WTC11 (cell line): ENCODE measurements around the gene SLC41A3. TPM values are rescaled to one million over a fixed set of nuclear protein-coding genes. Genes with fewer than 3 reads are reported as not detected.
"Not testable (repeated sequence)": the region's sequence is repeated elsewhere in the genome, so short reads cannot be mapped to it uniquely, and the experiment has no call there.

Experiments
- ATAC-seq: fragments of 200-7000 bp; cut with Tn5 transposase; 2 replicates; pipeline ENCODE4 v1.10.0; 2021; ENCODE audit warnings: mild to moderate bottlenecking, moderate library complexity
- CTCF ChIA-PET: fragments of 300-600 bp; sonication (Branson Sonifier 250); formaldehyde crosslinking; loops from one replicate; lab custom pipeline; 2021; ENCODE audit warnings: antibody characterized with exemption; lab: Charles Lee
- POLR2A ChIA-PET: fragments of 350-600 bp; sonication (Branson Sonifier 250); formaldehyde crosslinking; loops from one replicate; lab custom pipeline; 2021; ENCODE audit warnings: antibody characterized with exemption; lab: Charles Lee
- DNase-seq: peaks from one replicate; pipeline ENCODE4 v3.0.0; 2021; ENCODE audit warnings: low spot score
- H3K27ac Mint-ChIP-seq: 2 replicates; pipeline ENCODE4 v1.8.0; 2021; ENCODE audit warnings: mixed read lengths
- H3K27me3 Mint-ChIP-seq: 2 replicates; pipeline ENCODE4 v1.8.0; 2021; ENCODE audit warnings: low read depth, mild to moderate bottlenecking, moderate library complexity, mixed read lengths
- H3K36me3 Mint-ChIP-seq: 2 replicates; pipeline ENCODE4 v1.8.0; 2021; ENCODE audit warnings: mixed read lengths
- H3K4me1 Mint-ChIP-seq: 2 replicates; pipeline ENCODE4 v1.8.0; 2022; ENCODE audit warnings: mixed read lengths
- H3K4me3 Mint-ChIP-seq: 2 replicates; pipeline ENCODE4 v1.8.0; 2021; ENCODE audit warnings: mild to moderate bottlenecking, moderate library complexity, mixed read lengths
- H3K9me3 Mint-ChIP-seq: 2 replicates; pipeline ENCODE4 v1.8.0; 2021; ENCODE audit warnings: mixed read lengths
- ESRRA ChIP-seq: sonication (generic); formaldehyde crosslinking; IDR thresholded peaks from 2 replicates; pipeline ENCODE4 v1.8.1; 2022; ENCODE audit warnings: mild to moderate bottlenecking, missing genetic modification reagents, borderline replicate concordance
- JUN ChIP-seq: sonication (generic); formaldehyde crosslinking; IDR thresholded peaks from 2 replicates; pipeline ENCODE4 v1.8.0; 2023; ENCODE audit warnings: mild to moderate bottlenecking, missing genetic modification reagents
- NR3C1 ChIP-seq: sonication (generic); formaldehyde crosslinking; conservative IDR thresholded peaks from 2 replicates; pipeline ENCODE4 v1.8.1; 2023; ENCODE audit warnings: low read depth, mild to moderate bottlenecking, missing genetic modification reagents
- SP1 ChIP-seq: sonication (generic); formaldehyde crosslinking; conservative IDR thresholded peaks from 2 replicates; pipeline ENCODE4 v1.8.1; 2022; ENCODE audit warnings: missing genetic modification reagents
- total RNA-seq: library from RNA; stranded (reverse); gene quantifications from 3 replicates; pipeline ENCODE4 v1.2.3, GENCODE V29; 2021
- TF ChIP-seq, protein P1 (sequence below): sonication (generic); formaldehyde crosslinking; IDR thresholded peaks from 2 replicates; pipeline ENCODE4 v1.8.0; 2023; ENCODE audit warnings: missing genetic modification reagents, mild to moderate bottlenecking, borderline replicate concordance
- TF ChIP-seq, protein P2 (sequence below): sonication (generic); formaldehyde crosslinking; IDR thresholded peaks from 2 replicates; pipeline ENCODE4 v1.8.0; 2022; ENCODE audit warnings: missing genetic modification reagents
- TF ChIP-seq, protein P3 (sequence below): sonication (generic); formaldehyde crosslinking; IDR thresholded peaks from 2 replicates; pipeline ENCODE4 v1.8.1; 2022; ENCODE audit warnings: mild to moderate bottlenecking, moderate library complexity, missing genetic modification reagents
- TF ChIP-seq, protein P4 (sequence below): sonication (generic); formaldehyde crosslinking; IDR thresholded peaks from 2 replicates; pipeline ENCODE4 v1.8.1; 2023; ENCODE audit warnings: mild to moderate bottlenecking, moderate library complexity, missing genetic modification reagents
- TF ChIP-seq, protein P5 (sequence below): sonication (generic); formaldehyde crosslinking; IDR thresholded peaks from 2 replicates; pipeline ENCODE4 v1.8.1; 2022; ENCODE audit warnings: low read depth, mild to moderate bottlenecking, moderate library complexity, missing genetic modification reagents, borderline replicate concordance
- TF ChIP-seq, protein P6 (sequence below): sonication (generic); formaldehyde crosslinking; IDR thresholded peaks from 2 replicates; pipeline ENCODE4 v1.8.1; 2023; ENCODE audit warnings: mild to moderate bottlenecking, missing genetic modification reagents

The SLC41A3 gene
- total RNA-seq, 1 experiment from 2014 or later = 28.4 TPM

DNA sequence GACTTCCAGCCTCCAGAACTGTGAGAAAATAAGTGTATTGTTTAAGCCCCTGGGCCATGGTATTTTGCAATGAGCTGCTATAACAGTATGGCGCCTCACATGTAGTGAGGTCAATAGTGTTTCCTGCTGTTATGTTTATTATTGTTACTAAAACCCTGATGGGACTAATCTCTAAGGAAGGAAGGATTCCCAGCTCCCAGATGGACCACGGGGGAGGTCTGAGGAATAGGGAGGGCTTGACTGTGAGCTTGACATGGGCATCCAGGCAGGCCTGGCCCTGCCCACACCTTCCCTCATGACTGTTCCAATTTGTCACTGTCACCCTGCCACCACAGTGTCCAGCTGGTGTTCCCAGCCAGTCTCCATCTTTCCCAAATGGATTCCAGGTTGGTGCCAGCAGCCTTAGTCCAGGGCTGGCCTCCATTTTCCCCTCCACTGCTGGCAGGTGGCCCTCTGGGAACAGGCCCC lies 14.5 kb upstream of the SLC41A3 start:
- DNase-seq = no peak
- no peak for ATAC-seq
- Mint-ChIP-seq H3K27ac (no peak overlapping the region), H3K36me3 (peaks cover 37% of the 10 kb centered on the region), H3K9me3 (peaks cover 45% of the 10 kb centered on the region), H3K27me3 (no peaks in the 10 kb centered on the region; the same call in none of the 2 replicates), H3K4me1 (no peaks in the 10 kb centered on the region), H3K4me3 (no peak overlapping the region)
- TF ChIP-seq, protein P1, sequence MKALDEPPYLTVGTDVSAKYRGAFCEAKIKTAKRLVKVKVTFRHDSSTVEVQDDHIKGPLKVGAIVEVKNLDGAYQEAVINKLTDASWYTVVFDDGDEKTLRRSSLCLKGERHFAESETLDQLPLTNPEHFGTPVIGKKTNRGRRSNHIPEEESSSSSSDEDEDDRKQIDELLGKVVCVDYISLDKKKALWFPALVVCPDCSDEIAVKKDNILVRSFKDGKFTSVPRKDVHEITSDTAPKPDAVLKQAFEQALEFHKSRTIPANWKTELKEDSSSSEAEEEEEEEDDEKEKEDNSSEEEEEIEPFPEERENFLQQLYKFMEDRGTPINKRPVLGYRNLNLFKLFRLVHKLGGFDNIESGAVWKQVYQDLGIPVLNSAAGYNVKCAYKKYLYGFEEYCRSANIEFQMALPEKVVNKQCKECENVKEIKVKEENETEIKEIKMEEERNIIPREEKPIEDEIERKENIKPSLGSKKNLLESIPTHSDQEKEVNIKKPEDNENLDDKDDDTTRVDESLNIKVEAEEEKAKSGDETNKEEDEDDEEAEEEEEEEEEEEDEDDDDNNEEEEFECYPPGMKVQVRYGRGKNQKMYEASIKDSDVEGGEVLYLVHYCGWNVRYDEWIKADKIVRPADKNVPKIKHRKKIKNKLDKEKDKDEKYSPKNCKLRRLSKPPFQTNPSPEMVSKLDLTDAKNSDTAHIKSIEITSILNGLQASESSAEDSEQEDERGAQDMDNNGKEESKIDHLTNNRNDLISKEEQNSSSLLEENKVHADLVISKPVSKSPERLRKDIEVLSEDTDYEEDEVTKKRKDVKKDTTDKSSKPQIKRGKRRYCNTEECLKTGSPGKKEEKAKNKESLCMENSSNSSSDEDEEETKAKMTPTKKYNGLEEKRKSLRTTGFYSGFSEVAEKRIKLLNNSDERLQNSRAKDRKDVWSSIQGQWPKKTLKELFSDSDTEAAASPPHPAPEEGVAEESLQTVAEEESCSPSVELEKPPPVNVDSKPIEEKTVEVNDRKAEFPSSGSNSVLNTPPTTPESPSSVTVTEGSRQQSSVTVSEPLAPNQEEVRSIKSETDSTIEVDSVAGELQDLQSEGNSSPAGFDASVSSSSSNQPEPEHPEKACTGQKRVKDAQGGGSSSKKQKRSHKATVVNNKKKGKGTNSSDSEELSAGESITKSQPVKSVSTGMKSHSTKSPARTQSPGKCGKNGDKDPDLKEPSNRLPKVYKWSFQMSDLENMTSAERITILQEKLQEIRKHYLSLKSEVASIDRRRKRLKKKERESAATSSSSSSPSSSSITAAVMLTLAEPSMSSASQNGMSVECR (CRISPR knock-in tag) = no peak
- no peak for TF ChIP-seq JUN (CRISPR knock-in tag)
- ChIA-PET POLR2A (no interaction called here), CTCF (no interaction called here)

DNA sequence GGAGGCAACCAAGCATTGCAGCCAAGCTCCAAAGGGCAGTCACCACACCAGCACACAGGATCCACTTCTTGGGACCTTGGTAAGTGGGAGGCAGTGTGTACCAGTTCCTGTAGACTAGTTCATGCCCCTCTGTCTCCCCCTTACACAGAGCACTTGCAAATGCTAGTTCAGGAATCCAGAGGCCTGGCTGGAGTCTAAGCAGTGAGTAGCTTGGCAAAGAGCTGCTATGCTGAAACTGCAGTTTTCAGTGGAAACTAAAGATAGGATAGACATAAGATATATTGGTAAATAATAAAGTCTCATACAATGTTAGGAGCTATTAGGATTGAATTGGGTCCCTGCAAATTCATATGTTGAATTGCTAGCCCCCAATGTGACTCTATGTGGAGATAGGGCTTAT lies 13.9 kb upstream of the SLC41A3 start:
- Mint-ChIP-seq H3K27ac (no peak overlapping the region), H3K9me3 (peaks cover 47% of the 10 kb centered on the region), H3K4me1 (no peaks in the 10 kb centered on the region)
- DNase-seq = no peak
- no peak for ATAC-seq
- CTCF ChIA-PET = no interaction called here
- TF ChIP-seq, protein P2, sequence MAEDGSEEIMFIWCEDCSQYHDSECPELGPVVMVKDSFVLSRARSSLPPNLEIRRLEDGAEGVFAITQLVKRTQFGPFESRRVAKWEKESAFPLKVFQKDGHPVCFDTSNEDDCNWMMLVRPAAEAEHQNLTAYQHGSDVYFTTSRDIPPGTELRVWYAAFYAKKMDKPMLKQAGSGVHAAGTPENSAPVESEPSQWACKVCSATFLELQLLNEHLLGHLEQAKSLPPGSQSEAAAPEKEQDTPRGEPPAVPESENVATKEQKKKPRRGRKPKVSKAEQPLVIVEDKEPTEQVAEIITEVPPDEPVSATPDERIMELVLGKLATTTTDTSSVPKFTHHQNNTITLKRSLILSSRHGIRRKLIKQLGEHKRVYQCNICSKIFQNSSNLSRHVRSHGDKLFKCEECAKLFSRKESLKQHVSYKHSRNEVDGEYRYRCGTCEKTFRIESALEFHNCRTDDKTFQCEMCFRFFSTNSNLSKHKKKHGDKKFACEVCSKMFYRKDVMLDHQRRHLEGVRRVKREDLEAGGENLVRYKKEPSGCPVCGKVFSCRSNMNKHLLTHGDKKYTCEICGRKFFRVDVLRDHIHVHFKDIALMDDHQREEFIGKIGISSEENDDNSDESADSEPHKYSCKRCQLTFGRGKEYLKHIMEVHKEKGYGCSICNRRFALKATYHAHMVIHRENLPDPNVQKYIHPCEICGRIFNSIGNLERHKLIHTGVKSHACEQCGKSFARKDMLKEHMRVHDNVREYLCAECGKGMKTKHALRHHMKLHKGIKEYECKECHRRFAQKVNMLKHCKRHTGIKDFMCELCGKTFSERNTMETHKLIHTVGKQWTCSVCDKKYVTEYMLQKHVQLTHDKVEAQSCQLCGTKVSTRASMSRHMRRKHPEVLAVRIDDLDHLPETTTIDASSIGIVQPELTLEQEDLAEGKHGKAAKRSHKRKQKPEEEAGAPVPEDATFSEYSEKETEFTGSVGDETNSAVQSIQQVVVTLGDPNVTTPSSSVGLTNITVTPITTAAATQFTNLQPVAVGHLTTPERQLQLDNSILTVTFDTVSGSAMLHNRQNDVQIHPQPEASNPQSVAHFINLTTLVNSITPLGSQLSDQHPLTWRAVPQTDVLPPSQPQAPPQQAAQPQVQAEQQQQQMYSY (CRISPR knock-in tag) = no peak
- TF ChIP-seq, protein P3, sequence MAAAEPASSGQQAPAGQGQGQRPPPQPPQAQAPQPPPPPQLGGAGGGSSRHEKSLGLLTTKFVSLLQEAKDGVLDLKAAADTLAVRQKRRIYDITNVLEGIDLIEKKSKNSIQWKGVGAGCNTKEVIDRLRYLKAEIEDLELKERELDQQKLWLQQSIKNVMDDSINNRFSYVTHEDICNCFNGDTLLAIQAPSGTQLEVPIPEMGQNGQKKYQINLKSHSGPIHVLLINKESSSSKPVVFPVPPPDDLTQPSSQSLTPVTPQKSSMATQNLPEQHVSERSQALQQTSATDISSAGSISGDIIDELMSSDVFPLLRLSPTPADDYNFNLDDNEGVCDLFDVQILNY (CRISPR knock-in tag) = no peak
- TF ChIP-seq, all 79 proteins: peak for 0
- peaks cover 41% of the 10 kb centered on the region for H3K36me3 Mint-ChIP-seq
- H3K27me3 Mint-ChIP-seq = no peaks in the 10 kb centered on the region; the same call in none of the 2 replicates
- no peak overlapping the region for H3K4me3 Mint-ChIP-seq
- POLR2A ChIA-PET = no interaction called here

DNA sequence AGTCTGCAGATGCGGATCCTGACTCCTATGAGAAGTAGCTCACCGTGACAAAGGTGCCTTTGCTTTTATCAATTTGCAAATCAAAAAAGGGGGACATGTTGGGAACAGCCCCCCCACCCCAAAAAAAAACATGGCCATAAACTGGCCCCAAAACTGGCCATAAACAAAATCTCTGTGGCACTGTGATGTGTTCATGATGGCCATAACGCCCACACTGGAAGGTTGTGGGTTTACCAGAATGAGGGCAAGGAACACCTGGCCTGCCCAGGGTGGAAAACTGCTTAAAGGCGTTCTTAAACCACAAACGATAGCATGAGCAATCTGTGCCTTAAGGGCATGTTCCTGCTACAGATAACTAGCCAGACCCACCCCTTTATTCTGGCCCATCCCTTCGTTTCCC lies 12.3 kb upstream of the SLC41A3 start:
- DNase-seq, H3K27me3 Mint-ChIP-seq, H3K4me1 Mint-ChIP-seq, POLR2A ChIA-PET, H3K27ac Mint-ChIP-seq, ATAC-seq, H3K4me3 Mint-ChIP-seq, CTCF ChIA-PET: not testable (repeated sequence)
- Mint-ChIP-seq H3K36me3 (peaks cover 55% of the 10 kb centered on the region), H3K9me3 (peaks cover 62% of the 10 kb centered on the region)

DNA sequence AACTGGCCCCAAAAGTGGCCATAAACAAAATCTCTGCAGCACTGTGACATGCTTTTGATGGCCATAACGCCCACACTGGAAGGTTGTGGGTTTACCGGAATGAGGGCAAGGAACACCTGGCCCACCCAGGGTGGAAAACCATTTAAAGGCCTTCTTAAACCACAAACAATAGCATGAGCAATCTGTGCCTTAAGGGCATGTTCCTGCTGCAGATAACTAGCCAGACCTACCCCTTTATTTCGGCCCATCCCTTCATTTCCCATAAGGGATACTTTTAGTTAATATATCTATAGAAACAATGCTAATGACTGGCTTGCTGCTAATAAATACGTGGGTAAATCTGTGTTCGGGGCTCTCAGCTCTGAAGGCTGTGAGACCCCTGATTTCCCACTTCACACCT lies 8.2 kb upstream of the SLC41A3 start:
- Mint-ChIP-seq H3K9me3 (peaks cover 89% of the 10 kb centered on the region), H3K36me3 (peaks cover 76% of the 10 kb centered on the region)
- H3K27ac Mint-ChIP-seq, H3K27me3 Mint-ChIP-seq, H3K4me3 Mint-ChIP-seq, H3K4me1 Mint-ChIP-seq, DNase-seq, POLR2A ChIA-PET, ATAC-seq, CTCF ChIA-PET: not testable (repeated sequence)

DNA sequence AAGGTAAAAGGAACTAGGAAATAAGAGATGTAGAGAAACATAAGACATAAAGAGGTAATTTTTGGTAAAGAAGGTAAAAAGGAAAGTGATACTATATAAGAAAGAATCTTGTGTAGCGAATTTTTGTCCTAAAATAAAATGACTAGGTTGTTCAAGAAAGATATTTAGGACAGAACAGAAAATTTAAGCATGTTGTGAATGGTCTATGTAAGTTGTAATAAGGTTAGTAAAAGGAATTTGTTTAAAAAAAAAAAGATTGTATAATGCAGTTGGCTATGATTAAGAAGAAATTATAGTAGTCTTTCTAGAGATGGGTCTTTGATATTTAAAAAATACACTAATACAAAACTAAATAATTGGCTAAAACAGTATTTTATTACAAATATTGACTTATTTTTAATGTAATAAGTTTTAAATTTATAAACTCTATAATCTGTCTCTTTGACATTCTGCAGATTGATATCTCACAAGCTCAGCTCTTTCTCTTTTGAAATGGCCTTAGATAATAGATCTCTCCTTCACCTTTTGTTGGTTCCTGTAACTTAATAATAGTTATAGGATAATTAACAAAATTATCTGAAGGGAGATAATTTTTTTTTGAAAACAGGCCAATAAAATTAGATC lies 3.7 kb upstream of the SLC41A3 start:
- Mint-ChIP-seq H3K36me3 (peaks cover 53% of the 10 kb centered on the region), H3K27me3 (peaks cover 16% of the 10 kb centered on the region), H3K4me3 (no peak overlapping the region), H3K9me3 (peaks cover 74% of the 10 kb centered on the region), H3K27ac (no peak overlapping the region), H3K4me1 (peaks cover 13% of the 10 kb centered on the region)
- no peak for DNase-seq
- CTCF ChIA-PET = no interaction called here
- POLR2A ChIA-PET = no interaction called here
- no peak for ATAC-seq
- TF ChIP-seq, protein P4, sequence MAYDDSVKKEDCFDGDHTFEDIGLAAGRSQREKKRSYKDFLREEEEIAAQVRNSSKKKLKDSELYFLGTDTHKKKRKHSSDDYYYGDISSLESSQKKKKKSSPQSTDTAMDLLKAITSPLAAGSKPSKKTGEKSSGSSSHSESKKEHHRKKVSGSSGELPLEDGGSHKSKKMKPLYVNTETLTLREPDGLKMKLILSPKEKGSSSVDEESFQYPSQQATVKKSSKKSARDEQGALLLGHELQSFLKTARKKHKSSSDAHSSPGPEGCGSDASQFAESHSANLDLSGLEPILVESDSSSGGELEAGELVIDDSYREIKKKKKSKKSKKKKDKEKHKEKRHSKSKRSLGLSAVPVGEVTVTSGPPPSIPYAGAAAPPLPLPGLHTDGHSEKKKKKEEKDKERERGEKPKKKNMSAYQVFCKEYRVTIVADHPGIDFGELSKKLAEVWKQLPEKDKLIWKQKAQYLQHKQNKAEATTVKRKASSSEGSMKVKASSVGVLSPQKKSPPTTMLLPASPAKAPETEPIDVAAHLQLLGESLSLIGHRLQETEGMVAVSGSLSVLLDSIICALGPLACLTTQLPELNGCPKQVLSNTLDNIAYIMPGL (CRISPR knock-in tag) = no peak
- TF ChIP-seq, protein P5, sequence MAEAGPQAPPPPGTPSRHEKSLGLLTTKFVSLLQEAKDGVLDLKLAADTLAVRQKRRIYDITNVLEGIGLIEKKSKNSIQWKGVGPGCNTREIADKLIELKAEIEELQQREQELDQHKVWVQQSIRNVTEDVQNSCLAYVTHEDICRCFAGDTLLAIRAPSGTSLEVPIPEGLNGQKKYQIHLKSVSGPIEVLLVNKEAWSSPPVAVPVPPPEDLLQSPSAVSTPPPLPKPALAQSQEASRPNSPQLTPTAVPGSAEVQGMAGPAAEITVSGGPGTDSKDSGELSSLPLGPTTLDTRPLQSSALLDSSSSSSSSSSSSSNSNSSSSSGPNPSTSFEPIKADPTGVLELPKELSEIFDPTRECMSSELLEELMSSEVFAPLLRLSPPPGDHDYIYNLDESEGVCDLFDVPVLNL (CRISPR knock-in tag) = no peak
- TF ChIP-seq NR3C1 = no peak
- TF ChIP-seq ESRRA (CRISPR knock-in tag) = no peak
- TF ChIP-seq, protein P6, sequence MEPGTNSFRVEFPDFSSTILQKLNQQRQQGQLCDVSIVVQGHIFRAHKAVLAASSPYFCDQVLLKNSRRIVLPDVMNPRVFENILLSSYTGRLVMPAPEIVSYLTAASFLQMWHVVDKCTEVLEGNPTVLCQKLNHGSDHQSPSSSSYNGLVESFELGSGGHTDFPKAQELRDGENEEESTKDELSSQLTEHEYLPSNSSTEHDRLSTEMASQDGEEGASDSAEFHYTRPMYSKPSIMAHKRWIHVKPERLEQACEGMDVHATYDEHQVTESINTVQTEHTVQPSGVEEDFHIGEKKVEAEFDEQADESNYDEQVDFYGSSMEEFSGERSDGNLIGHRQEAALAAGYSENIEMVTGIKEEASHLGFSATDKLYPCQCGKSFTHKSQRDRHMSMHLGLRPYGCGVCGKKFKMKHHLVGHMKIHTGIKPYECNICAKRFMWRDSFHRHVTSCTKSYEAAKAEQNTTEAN (CRISPR knock-in tag) = no peak
- no peak for TF ChIP-seq SP1 (CRISPR knock-in tag)
